ENCODE data around the gene TAGLN2. TPM values are rescaled to one million over a fixed set of nuclear protein-coding genes. Genes with fewer than 3 reads are reported as not detected.
A peak's percentile ranks its signal among the peaks of the same experiment; 100 is the strongest.

Gene TAGLN2
- total RNA-seq, 3 donors from 2014 or later: 338 to 362 (median 353) TPM

GRCh38 chr1:159943908-159944622 lies 18.8 kb upstream of the TAGLN2 start:
- Mint-ChIP-seq H3K9me3 (no peaks in the 10 kb centered on the region), H3K4me1 (ENCODE audit: low read depth) (peaks cover 8% of the 10 kb centered on the region), H3K36me3 (ENCODE audit: insufficient read depth) (no peaks in the 10 kb centered on the region), H3K4me3 (no peak overlapping the region), H3K27me3 (ENCODE audit: low read depth) (peaks cover 40% of the 10 kb centered on the region)
- ATAC-seq: no peak
- DNase-seq: no peak

GRCh38 chr1:159943278-159943640 lies 18.0 kb upstream of the TAGLN2 start:
- no peak for ATAC-seq
- Mint-ChIP-seq H3K36me3 (ENCODE audit: insufficient read depth) (no peaks in the 10 kb centered on the region), H3K4me1 (ENCODE audit: low read depth) (peaks cover 8% of the 10 kb centered on the region), H3K27me3 (ENCODE audit: low read depth) (peaks cover 43% of the 10 kb centered on the region), H3K9me3 (no peaks in the 10 kb centered on the region), H3K4me3 (no peak overlapping the region)
- DNase-seq: no peak

GRCh38 chr1:159942632-159943277 lies 17.4 kb upstream of the TAGLN2 start:
- H3K4me1 Mint-ChIP-seq (ENCODE audit: low read depth): peaks cover 8% of the 10 kb centered on the region

GRCh38 chr1:159941591-159942560 lies 16.6 kb upstream of the TAGLN2 start:
- H3K4me1 Mint-ChIP-seq (ENCODE audit: low read depth): peaks cover 10% of the 10 kb centered on the region
- no peaks in the 10 kb centered on the region for H3K9me3 Mint-ChIP-seq
- no peaks in the 10 kb centered on the region for H3K36me3 Mint-ChIP-seq (ENCODE audit: insufficient read depth)
- ATAC-seq: no peak
- H3K4me3 Mint-ChIP-seq: no peak overlapping the region
- no peak for DNase-seq
- H3K27me3 Mint-ChIP-seq (ENCODE audit: low read depth): peaks cover 44% of the 10 kb centered on the region

More at GRCh38 chr1:159942632-159943277, 17.4 kb upstream of the TAGLN2 start:
- Mint-ChIP-seq H3K27me3 (ENCODE audit: low read depth) (peaks cover 44% of the 10 kb centered on the region), H3K9me3 (no peaks in the 10 kb centered on the region), H3K36me3 (ENCODE audit: insufficient read depth) (no peaks in the 10 kb centered on the region), H3K4me3 (no peak overlapping the region)
- DNase-seq: no peak
- no peak for ATAC-seq

- ATAC-seq (no peak), DNase-seq (no peak)
- H3K27me3 Mint-ChIP-seq (ENCODE audit: low read depth): peaks cover 44% of the 10 kb centered on the region
- H3K4me3 Mint-ChIP-seq: no peak overlapping the region
- H3K36me3 Mint-ChIP-seq (ENCODE audit: insufficient read depth): no peaks in the 10 kb centered on the region
- peaks cover 14% of the 10 kb centered on the region for H3K4me1 Mint-ChIP-seq (ENCODE audit: low read depth)
- H3K9me3 Mint-ChIP-seq: no peaks in the 10 kb centered on the region
These were observed 15.8 kb upstream of the TAGLN2 start for GRCh38 chr1:159941141-159941540.

GRCh38 chr1:159940006-159940620 lies 14.8 kb upstream of the TAGLN2 start:
- ATAC-seq (no peak), DNase-seq (no peak)
- no peak overlapping the region for H3K4me3 Mint-ChIP-seq
- H3K27me3 Mint-ChIP-seq (ENCODE audit: low read depth): peaks cover 43% of the 10 kb centered on the region
- H3K36me3 Mint-ChIP-seq (ENCODE audit: insufficient read depth): no peaks in the 10 kb centered on the region
- H3K4me1 Mint-ChIP-seq (ENCODE audit: low read depth): peaks cover 10% of the 10 kb centered on the region
- H3K9me3 Mint-ChIP-seq: no peaks in the 10 kb centered on the region

GRCh38 chr1:159939678-159940002 lies 14.3 kb upstream of the TAGLN2 start:
- H3K36me3 Mint-ChIP-seq (ENCODE audit: insufficient read depth): no peaks in the 10 kb centered on the region

GRCh38 chr1:159938905-159939677 lies 13.8 kb upstream of the TAGLN2 start:
- DNase-seq (no peak), ATAC-seq (no peak)
- Mint-ChIP-seq H3K4me3 (no peak overlapping the region), H3K4me1 (ENCODE audit: low read depth) (peaks cover 8% of the 10 kb centered on the region), H3K9me3 (no peaks in the 10 kb centered on the region), H3K27me3 (ENCODE audit: low read depth) (peaks cover 35% of the 10 kb centered on the region), H3K36me3 (ENCODE audit: insufficient read depth) (no peaks in the 10 kb centered on the region)

More at GRCh38 chr1:159939678-159940002, 14.3 kb upstream of the TAGLN2 start:
- Mint-ChIP-seq H3K4me3 (no peak overlapping the region), H3K27me3 (ENCODE audit: low read depth) (peaks cover 41% of the 10 kb centered on the region), H3K4me1 (ENCODE audit: low read depth) (peaks cover 8% of the 10 kb centered on the region), H3K9me3 (no peaks in the 10 kb centered on the region)
- DNase-seq: no peak
- no peak for ATAC-seq

GRCh38 chr1:159938211-159938852 lies 13.0 kb upstream of the TAGLN2 start:
- H3K4me3 Mint-ChIP-seq: no peak overlapping the region
- no peaks in the 10 kb centered on the region for H3K36me3 Mint-ChIP-seq (ENCODE audit: insufficient read depth)
- H3K27me3 Mint-ChIP-seq (ENCODE audit: low read depth): peaks cover 30% of the 10 kb centered on the region
- peaks cover 8% of the 10 kb centered on the region for H3K4me1 Mint-ChIP-seq (ENCODE audit: low read depth)
- ATAC-seq: no peak
- DNase-seq: no peak
- H3K9me3 Mint-ChIP-seq: no peaks in the 10 kb centered on the region

- H3K36me3 Mint-ChIP-seq (ENCODE audit: insufficient read depth): no peaks in the 10 kb centered on the region
- peaks cover 8% of the 10 kb centered on the region for H3K4me1 Mint-ChIP-seq (ENCODE audit: low read depth)
- ATAC-seq: no peak
- H3K27me3 Mint-ChIP-seq (ENCODE audit: low read depth): peaks cover 21% of the 10 kb centered on the region
- no peak for DNase-seq
- no peaks in the 10 kb centered on the region for H3K9me3 Mint-ChIP-seq
- no peak overlapping the region for H3K4me3 Mint-ChIP-seq
These were observed 11.9 kb upstream of the TAGLN2 start for GRCh38 chr1:159937054-159937750.

GRCh38 chr1:159936273-159936904 lies 11.1 kb upstream of the TAGLN2 start:
- Mint-ChIP-seq H3K4me3 (no peak overlapping the region), H3K4me1 (ENCODE audit: low read depth) (peaks cover 8% of the 10 kb centered on the region), H3K9me3 (no peaks in the 10 kb centered on the region), H3K27me3 (ENCODE audit: low read depth) (peaks cover 15% of the 10 kb centered on the region), H3K36me3 (ENCODE audit: insufficient read depth) (no peaks in the 10 kb centered on the region)
- DNase-seq: peak; percentile 84
- ATAC-seq: peak; percentile 77

- Mint-ChIP-seq H3K9me3 (no peaks in the 10 kb centered on the region), H3K4me1 (ENCODE audit: low read depth) (peaks cover 8% of the 10 kb centered on the region), H3K27me3 (ENCODE audit: low read depth) (peaks cover 13% of the 10 kb centered on the region), H3K36me3 (ENCODE audit: insufficient read depth) (no peaks in the 10 kb centered on the region), H3K4me3 (no peak overlapping the region)
- DNase-seq (no peak), ATAC-seq (no peak)
These were observed 10.5 kb upstream of the TAGLN2 start for GRCh38 chr1:159935719-159936272.

Measured in activated T-cell treated with anti-CD3 and anti-CD28 coated beads, Interleukin-2, amount 50 U/mL, for 4 hours (primary cell).